ENCODE data around the gene AMZ1.

The AMZ1 gene

DNA sequence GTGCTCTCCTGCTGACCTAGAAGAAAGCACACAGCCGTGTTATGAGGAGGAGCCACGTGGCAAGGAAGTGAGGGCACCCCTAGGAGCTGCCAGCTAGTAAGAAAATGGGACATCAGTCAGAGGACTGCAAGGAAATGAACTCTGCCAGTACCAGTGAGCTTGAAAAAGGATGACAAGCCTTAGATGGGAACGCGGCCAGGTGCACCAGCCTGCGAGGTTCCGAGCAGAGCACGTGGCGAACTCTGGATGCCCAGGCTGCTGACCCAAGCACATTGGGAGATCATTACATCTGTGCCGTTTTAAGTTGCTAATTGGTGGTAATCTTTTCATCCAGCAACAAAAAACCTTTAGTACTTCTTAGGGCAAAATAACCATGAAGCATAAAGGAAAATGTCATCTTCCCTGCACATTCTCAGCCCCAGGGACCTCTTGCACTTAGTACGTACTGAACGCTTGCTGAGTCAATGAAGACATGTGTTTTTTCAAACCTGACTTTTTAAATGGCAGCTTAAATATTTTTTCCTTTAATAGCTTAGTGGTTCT lies 69.4 kb downstream of the AMZ1 start:
- DNase-seq, result no peak

DNA sequence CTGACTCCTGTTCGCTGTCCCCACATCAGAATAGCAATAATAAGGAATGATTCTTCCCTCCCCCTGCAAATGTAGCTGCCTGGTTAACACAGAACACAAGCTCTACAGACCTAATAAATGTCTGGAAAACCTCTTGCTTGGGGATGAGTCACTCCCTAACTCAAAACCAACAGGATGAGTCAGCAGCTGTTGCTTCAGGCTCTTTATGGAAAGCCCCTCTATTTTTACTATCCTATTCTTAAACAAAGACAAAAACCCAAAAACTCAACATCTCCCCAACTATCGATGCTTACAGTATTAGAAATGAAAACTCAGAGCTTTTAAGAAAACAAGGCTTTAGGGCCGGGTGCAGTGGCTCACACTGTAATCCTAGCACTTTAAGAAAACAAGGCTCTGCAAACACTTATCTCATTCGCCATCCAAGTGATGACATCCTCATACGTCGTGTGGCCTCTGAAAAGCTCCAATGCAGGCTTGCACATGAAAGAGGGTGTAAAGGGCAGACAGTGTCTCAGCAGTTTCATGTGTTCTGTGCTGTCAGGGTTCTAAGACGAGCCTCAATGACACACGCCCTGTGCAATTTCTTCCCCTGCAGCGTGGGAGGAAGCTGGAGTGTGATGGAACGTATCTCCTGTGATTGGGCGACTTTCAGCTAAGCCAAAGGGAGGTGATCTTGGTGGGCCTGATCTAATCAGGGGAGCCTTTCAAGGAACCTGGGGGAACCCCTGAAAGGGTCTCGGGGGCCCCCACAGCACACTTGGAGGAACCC lies 70.1 kb downstream of the AMZ1 start:
- DNase-seq, result peak; percentile 85 to 86

DNA sequence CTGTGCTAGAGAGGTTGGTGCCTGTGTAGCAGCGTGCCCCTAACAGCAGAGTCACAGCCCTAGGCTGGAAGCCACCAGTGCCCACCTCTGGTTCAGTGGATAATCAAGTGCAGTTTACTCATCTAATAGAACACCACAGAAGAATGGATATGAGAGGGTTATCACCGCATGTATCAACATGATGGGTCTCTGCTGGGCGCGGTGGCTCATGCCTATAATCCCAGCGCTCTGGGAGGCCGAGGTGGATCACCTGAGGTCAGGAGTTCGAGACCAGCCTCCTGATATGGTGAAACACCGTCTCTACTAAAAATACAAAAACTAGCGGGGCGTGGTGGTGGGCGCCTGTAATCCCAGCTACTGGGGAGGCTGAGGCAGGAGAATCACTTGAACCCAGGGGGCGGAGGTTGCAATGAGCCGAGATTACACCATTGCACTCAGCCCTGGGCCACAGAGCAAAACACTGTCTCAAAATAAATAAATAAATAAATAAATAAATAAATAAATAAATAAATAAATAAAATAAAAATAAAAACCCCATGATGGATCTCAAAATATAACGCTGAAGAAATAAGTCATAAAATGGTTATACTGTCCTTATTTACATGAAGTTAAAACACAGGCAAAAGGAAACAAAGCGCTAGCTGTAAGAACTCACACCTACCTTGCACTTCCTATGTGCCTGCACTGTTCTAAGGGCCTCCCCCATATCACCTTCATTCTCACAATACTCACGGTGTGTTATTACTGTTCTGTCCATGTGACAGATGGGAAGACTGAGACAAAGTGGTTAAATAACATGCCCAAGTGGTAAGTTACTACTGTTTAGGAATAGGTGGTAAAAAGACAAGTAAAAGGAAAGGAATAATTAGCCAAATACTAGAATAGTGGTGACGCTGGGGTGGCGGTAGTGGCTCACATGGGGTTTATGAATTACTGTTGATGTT lies 70.9 kb downstream of the AMZ1 start:
- no peak for DNase-seq

DNA sequence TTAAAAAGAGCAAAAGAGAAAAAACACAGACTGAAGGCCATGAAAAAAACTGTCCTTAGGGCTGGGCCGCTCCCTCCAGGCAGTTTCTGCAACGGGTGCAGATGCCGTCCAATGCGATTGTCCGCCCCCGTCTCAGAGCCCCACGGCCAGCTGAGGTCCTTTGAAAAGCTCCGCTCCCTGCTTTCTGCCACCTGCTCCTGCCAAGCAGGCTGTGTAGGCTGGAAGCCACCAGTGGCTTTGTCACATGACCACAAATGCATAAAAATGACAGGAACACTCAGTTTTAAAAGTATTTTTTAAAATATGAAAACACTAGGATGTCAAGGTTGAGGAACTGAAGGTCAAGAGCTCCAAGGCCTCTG lies 71.7 kb downstream of the AMZ1 start:
- DNase-seq, result no peak

DNA sequence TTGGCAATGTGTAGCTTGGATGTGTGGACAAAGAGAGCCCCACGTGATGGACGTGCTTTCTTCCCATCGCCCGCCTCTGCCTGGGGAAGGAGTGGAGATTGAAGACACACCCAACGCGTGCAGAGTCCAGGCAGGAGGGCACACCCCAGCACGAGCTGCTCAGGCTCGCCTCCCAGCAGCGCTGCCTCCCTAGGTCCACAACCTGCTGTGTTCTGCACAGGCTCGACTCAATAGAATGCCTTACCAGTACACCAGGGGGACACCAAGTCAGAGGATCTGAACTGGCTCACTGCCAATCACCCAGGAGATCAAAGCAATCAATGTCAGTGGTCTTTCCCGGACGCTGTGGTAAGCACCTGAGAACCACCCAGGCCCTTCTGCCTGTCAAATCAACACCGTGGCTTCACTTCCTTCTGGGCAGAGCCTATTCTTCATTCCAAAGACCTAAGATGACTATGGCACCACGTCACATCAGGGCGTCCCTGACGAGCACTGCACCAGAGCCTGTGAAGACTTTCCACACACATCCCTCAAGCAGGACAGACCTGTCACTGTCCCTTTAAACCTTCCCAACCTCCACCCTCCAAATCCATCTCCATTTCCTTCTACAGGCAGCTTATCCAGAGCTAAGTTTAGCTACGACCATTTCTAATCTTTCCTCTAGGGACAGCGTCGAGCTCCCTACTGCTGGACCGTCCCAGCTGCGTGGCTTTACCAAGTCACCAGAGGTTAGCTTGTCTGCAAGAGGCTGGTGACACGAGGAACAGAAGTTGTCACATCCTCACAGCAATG lies 72.3 kb downstream of the AMZ1 start:
- DNase-seq, result peak in 1 of 2 experiments; percentile 44

DNA sequence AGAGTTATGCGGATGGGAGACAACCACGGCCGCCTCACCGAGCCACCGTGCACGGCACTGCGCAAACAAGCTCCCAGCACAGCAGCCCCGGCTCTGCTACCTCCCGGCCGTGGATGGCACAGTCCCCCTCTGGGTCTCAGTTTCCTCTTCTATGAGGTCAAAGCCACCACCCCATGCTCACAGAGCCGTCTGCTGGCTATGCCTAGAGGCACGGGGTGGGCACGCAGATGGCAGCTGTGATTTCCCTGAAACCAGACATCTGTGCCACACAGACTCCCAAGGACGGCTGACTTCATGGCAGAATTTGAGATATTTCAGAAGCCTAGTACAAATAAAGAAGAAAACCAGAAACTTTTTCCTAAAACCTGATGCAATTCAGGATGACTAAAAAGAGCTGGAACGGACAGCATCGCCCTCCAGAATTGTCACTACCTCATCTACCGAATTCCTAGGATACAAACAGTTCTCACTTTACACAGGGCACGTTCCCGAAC lies 73.2 kb downstream of the AMZ1 start:
- DNase-seq, result no peak

DNA sequence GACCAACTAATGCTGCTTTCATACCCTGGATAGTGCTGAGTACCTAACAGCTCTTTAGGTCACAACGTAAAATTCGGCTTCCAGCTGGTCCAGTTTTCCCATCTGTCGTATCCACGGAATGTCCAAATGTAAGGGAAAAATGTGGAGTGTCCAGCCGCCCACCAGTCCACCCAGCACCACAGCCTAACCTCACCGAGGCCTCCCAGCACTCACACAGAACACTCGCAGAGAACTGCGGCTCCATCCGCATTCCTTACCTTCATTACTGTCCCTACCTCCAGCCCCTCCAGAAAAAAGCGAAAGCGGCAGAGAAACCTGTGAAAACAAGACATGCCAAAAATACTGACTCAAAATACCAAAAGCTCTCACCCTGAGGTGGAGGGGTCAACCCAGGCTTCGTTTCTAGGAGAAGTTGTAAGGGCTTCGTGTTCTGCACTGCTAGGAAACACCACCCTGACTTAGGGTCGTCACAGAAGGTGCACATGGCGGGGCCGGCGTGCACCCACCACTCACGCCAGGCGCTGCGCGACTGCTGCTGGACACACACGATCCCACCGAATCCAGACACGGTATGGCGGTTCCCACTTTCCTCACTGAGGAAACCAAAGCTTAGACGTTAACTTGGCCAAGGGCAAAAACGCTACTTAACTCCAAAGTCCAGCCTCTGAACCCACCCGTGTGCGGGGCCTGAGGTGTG lies 73.9 kb downstream of the AMZ1 start:
- no peak for DNase-seq

DNA sequence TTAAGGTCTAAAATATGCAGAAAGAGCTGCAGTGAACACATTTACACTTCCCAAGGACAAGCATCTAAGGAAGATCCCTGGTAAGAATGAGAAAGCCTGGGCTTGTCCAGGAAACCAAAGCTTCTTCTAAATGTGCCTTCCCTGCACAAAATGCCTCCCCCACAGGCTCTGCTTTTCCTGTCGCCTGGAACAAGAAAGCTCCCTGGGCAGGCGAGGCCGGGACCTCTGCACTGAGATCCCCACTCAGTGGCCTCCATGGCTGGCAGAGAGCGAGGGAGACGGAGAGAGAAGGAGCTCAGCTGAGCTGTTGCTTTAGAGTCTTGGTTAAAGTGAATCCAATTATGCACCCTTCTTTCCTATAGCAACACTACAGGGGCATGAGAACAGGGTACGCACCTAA lies 75.6 kb downstream of the AMZ1 start:
- DNase-seq, result no peak

DNA sequence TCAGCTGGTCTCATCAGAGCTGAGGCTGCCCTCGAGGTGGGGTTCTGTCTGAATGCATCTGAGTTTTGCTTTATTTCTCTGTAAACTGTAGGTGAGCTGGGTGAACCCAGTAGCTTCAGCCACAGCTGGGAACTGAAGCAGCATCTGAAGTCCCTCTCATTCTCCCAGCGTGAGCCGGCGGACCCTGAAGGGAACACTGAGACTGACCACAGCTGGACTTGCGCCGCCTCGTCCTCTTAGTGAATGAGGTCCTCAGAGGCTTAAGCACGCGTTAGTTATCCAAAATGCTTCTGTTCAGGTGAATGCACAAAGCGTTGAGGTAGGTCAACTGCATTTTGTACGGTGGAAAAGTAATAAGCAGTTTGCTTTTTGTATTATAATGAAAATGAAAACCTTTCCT lies 76.6 kb downstream of the AMZ1 start:
- DNase-seq, result no peak

Data from activated T-cell treated with anti-CD3 and anti-CD28 coated beads, Interleukin-2, amount 50 U/mL, for 48 hours (primary cell).